Activated naive CD8-positive, alpha-beta T cell treated with anti-CD3 and anti-CD28 coated beads for 36 hours (primary cell): ENCODE results near the gene KEL. TPM values are rescaled to one million over a fixed set of nuclear protein-coding genes. Genes with fewer than 3 reads are reported as not detected.

Source experiments
- DNase-seq: peaks from one replicate; pipeline ENCODE4 v3.0.0; 2021
- H3K27ac Mint-ChIP-seq: one replicate; pipeline ENCODE4 v1.8.0; 2022; ENCODE audit warnings: mild to moderate bottlenecking, moderate library complexity, mixed read lengths
- H3K27me3 Mint-ChIP-seq: one replicate; pipeline ENCODE4 v1.8.0; 2022; ENCODE audit warnings: mild to moderate bottlenecking, mixed read lengths
- H3K36me3 Mint-ChIP-seq: one replicate; pipeline ENCODE4 v1.8.0; 2021; ENCODE audit warnings: mild to moderate bottlenecking, mixed read lengths
- H3K4me1 Mint-ChIP-seq: one replicate; pipeline ENCODE4 v1.8.0; 2021; ENCODE audit warnings: mixed read lengths
- H3K4me3 Mint-ChIP-seq: one replicate; pipeline ENCODE4 v1.8.0; 2022; ENCODE audit warnings: mild to moderate bottlenecking, moderate library complexity, mixed read lengths
- H3K9me3 Mint-ChIP-seq: one replicate; pipeline ENCODE4 v1.8.0; 2022; ENCODE audit warnings: mixed read lengths
- total RNA-seq, 2 experiments: library from RNA; stranded (reverse); gene quantifications; one replicate each; pipeline ENCODE4 v1.2.3, GENCODE V29; 2021

Gene KEL
- total RNA-seq, 2 experiments from 2014 or later, result 0.16 TPM; not detected in 1

DNA sequence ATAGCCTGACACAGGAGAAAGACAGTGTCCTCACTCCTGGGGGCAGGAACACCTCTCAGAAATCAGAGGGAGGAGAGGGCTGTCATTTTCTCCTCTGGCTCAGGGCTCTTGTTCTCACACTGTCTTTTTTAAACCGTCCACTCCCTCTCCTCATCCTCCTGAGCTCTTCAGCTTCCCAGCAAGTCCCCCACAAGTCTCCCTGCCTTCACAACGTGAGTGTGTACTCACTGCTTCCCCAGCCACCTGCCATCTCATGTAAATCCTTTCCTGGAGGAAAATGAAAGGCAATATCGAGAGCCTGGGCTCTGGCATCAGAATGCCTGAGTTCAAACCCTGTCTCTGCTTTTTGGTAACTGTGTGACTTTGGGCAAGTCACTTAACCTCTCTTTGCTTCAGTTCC, 17.2 kb downstream of the KEL start:
- H3K36me3 Mint-ChIP-seq, result no peaks in the 10 kb centered on the region
- DNase-seq, result no peak
- H3K4me1 Mint-ChIP-seq, result no peaks in the 10 kb centered on the region
- no peaks in the 10 kb centered on the region for H3K9me3 Mint-ChIP-seq
- H3K27ac Mint-ChIP-seq, result no peak overlapping the region
- no peaks in the 10 kb centered on the region for H3K27me3 Mint-ChIP-seq
- no peak overlapping the region for H3K4me3 Mint-ChIP-seq

GRCh38 chr7:142943706-142944268, 18.4 kb downstream of the KEL start:
- H3K27ac Mint-ChIP-seq, result no peak overlapping the region
- H3K27me3 Mint-ChIP-seq, result no peaks in the 10 kb centered on the region
- H3K36me3 Mint-ChIP-seq, result no peaks in the 10 kb centered on the region
- no peaks in the 10 kb centered on the region for H3K9me3 Mint-ChIP-seq
- no peak overlapping the region for H3K4me3 Mint-ChIP-seq
- H3K4me1 Mint-ChIP-seq, result no peaks in the 10 kb centered on the region
- DNase-seq, result no peak

- no peaks in the 10 kb centered on the region for H3K4me1 Mint-ChIP-seq
- no peak overlapping the region for H3K4me3 Mint-ChIP-seq
- no peak overlapping the region for H3K27ac Mint-ChIP-seq
- no peaks in the 10 kb centered on the region for H3K27me3 Mint-ChIP-seq
- H3K36me3 Mint-ChIP-seq, result no peaks in the 10 kb centered on the region
- H3K9me3 Mint-ChIP-seq, result no peaks in the 10 kb centered on the region
- no peak for DNase-seq
Measured at GRCh38 chr7:142942746-142943145, 19.4 kb downstream of the KEL start.

- Mint-ChIP-seq H3K36me3 (no peaks in the 10 kb centered on the region), H3K27ac (no peak overlapping the region), H3K27me3 (no peaks in the 10 kb centered on the region), H3K4me3 (no peak overlapping the region), H3K9me3 (no peaks in the 10 kb centered on the region), H3K4me1 (no peaks in the 10 kb centered on the region)
- DNase-seq, result no peak
Measured at GRCh38 chr7:142941541-142941940, 20.6 kb downstream of the KEL start.

DNA sequence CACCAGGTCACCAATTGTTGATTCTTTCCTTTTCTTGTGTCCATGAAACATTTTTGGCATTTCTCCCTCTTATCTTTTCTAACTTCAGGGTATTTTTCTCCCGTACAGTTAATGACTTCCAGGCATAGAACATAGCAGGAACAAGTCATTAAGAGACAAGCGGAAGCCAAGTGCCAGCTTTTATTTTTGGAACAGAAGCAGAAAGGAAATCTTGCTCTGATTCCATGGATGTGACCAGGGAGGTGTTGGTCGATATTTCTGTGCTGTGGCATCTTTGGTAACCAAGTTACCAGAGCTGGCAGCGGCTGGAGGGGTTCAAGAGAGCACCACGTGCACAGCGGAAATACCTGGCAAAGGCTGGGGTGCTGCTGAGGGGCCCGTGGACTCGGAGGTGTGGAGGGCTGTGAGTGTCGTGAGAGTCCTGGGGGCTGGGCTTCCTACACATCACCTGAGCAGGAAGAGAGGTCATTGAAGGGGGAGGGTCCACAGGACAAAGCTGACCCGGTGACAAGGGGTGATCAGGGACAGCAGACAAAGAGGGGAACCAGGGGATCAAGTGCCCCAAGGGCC, 21.1 kb downstream of the KEL start:
- H3K36me3 Mint-ChIP-seq, result no peaks in the 10 kb centered on the region
- H3K27me3 Mint-ChIP-seq, result no peaks in the 10 kb centered on the region
- no peaks in the 10 kb centered on the region for H3K9me3 Mint-ChIP-seq
- DNase-seq, result no peak
- no peak overlapping the region for H3K4me3 Mint-ChIP-seq
- H3K27ac Mint-ChIP-seq, result no peak overlapping the region
- no peaks in the 10 kb centered on the region for H3K4me1 Mint-ChIP-seq

- peak; percentile 3 for DNase-seq
- no peaks in the 10 kb centered on the region for H3K9me3 Mint-ChIP-seq
- no peaks in the 10 kb centered on the region for H3K36me3 Mint-ChIP-seq
- H3K4me3 Mint-ChIP-seq, result no peak within 1 kb of the TSS
- no peaks in the 10 kb centered on the region for H3K27me3 Mint-ChIP-seq
- no peaks in the 10 kb centered on the region for H3K4me1 Mint-ChIP-seq
- no peak within 1 kb of the TSS for H3K27ac Mint-ChIP-seq
Measured at GRCh38 chr7:142939226-142939910, 22.8 kb downstream of the KEL start, which contains the start of gene LLCFC1. Gene LLCFC1, plus strand, starts transcription at chr7:142939484. Its CDS starts 138 bp downstream, at chr7:142939622.

- H3K27ac Mint-ChIP-seq, result no peak overlapping the region
- H3K27me3 Mint-ChIP-seq, result no peaks in the 10 kb centered on the region
- H3K36me3 Mint-ChIP-seq, result no peaks in the 10 kb centered on the region
- DNase-seq, result no peak
- no peaks in the 10 kb centered on the region for H3K9me3 Mint-ChIP-seq
- no peak overlapping the region for H3K4me3 Mint-ChIP-seq
- no peaks in the 10 kb centered on the region for H3K4me1 Mint-ChIP-seq
Measured at GRCh38 chr7:142938611-142939010, 23.6 kb downstream of the KEL start.

DNA sequence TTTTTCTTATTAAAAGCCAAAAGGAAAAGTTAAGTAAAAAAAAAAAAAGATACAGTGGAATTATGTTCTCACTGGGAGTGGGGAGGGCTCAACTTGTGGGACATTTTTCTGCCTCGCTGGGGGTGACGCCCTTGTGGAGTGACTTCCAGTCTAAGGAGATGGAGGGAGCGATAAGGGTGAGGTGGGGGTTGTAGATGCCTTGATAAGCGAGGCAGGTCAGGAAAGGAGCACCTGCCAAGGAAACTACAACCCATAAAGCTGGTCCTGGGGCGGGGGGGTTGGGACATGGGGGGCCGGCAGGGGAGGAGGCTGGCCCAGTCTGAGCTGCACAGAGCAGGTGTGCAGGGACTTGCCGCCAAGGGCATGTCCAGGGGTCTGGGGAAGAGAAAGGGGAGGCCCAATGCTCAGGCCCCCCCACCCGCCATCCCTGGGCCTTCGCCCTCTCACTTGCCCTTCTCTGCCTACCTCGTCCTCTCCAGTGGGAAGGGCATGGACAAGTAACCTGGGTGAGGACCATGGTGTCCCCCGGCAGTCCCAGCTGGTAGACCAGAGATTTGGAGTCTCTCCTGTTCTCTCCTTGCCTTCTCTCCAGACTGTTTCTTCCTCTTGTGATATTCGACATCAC, 26.1 kb downstream of the KEL start:
- no peak overlapping the region for H3K27ac Mint-ChIP-seq
- no peak overlapping the region for H3K4me3 Mint-ChIP-seq
- no peaks in the 10 kb centered on the region for H3K27me3 Mint-ChIP-seq
- H3K4me1 Mint-ChIP-seq, result no peaks in the 10 kb centered on the region
- no peak for DNase-seq
- no peaks in the 10 kb centered on the region for H3K36me3 Mint-ChIP-seq
- no peaks in the 10 kb centered on the region for H3K9me3 Mint-ChIP-seq

GRCh38 chr7:142934056-142934455, 28.1 kb downstream of the KEL start:
- Mint-ChIP-seq H3K4me1 (no peaks in the 10 kb centered on the region), H3K9me3 (no peaks in the 10 kb centered on the region)

GRCh38 chr7:142933624-142934023, 28.5 kb downstream of the KEL start, which contains the start of gene TRPV5:
Gene TRPV5, minus strand, starts transcription at chr7:142933746. Its CDS starts 287 bp downstream, at chr7:142933459.
- Mint-ChIP-seq H3K4me3 (no peak within 1 kb of the TSS), H3K27ac (no peak within 1 kb of the TSS), H3K9me3 (no peaks in the 10 kb centered on the region), H3K4me1 (no peaks in the 10 kb centered on the region), H3K36me3 (no peaks in the 10 kb centered on the region), H3K27me3 (no peaks in the 10 kb centered on the region)
- DNase-seq, result no peak

More at GRCh38 chr7:142934056-142934455, 28.1 kb downstream of the KEL start:
- no peak for DNase-seq
- Mint-ChIP-seq H3K27me3 (no peaks in the 10 kb centered on the region), H3K4me3 (no peak overlapping the region), H3K36me3 (no peaks in the 10 kb centered on the region), H3K27ac (no peak overlapping the region)

DNA sequence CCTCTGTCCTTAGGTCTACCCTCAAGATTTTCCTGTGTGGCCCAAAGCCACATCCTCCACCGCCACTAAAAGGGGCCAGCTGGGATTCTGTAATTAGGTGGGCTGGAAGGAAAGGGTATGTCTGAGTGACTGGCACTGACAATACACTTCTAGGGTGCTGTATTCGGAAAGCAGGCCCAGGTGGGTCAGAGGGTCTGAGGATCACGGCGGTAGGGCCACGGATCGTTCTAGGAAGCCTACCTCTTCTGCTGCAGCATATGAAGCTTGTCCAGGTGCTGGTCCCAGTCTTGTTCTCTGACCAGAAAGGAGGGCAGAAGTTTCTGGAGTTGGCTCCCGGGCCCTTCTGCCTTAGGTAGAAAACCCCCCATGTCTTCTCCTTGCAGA, 29.1 kb downstream of the KEL start:
- Mint-ChIP-seq H3K4me1 (no peaks in the 10 kb centered on the region), H3K4me3 (no peak overlapping the region), H3K27me3 (no peaks in the 10 kb centered on the region), H3K36me3 (no peaks in the 10 kb centered on the region), H3K9me3 (no peaks in the 10 kb centered on the region), H3K27ac (no peak overlapping the region)
- no peak for DNase-seq

- Mint-ChIP-seq H3K27ac (no peak overlapping the region), H3K27me3 (no peaks in the 10 kb centered on the region), H3K36me3 (no peaks in the 10 kb centered on the region), H3K4me3 (no peak overlapping the region), H3K4me1 (no peaks in the 10 kb centered on the region), H3K9me3 (no peaks in the 10 kb centered on the region)
- DNase-seq, result no peak
Measured at GRCh38 chr7:142932386-142933091, 29.6 kb downstream of the KEL start.

GRCh38 chr7:142930126-142930730, 31.9 kb downstream of the KEL start:
- DNase-seq, result no peak
- H3K27me3 Mint-ChIP-seq, result no peaks in the 10 kb centered on the region
- no peaks in the 10 kb centered on the region for H3K9me3 Mint-ChIP-seq
- no peak overlapping the region for H3K4me3 Mint-ChIP-seq
- H3K27ac Mint-ChIP-seq, result no peak overlapping the region
- no peaks in the 10 kb centered on the region for H3K36me3 Mint-ChIP-seq
- H3K4me1 Mint-ChIP-seq, result no peaks in the 10 kb centered on the region

DNA sequence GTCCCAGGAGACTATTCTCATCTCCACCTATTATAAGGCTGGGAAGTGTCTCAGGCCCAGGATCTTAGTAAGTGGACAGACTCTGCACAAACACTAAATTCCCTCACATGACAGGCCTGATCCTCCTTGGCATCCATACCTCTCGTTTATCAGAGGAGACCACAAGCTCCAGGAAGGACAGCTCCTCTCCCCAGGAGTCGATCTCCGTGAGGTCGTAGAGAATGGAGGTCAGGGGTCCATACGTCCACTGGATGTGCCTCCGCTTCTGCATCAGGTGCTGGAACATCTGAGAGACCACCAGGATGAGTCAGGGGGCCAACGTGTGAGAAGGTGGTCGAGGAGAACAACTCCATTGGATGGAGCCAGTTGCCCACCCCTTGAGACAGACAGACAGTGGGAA, 34.2 kb downstream of the KEL start:
- Mint-ChIP-seq H3K36me3 (no peaks in the 10 kb centered on the region), H3K9me3 (no peaks in the 10 kb centered on the region), H3K27me3 (no peaks in the 10 kb centered on the region), H3K27ac (no peak overlapping the region), H3K4me1 (no peaks in the 10 kb centered on the region), H3K4me3 (no peak overlapping the region)
- DNase-seq, result no peak
